Measurements from ENCODE around the gene ACCS. TPM values are rescaled to one million over a fixed set of nuclear protein-coding genes. Genes with fewer than 3 reads are reported as not detected.

ACCS gene
- total RNA-seq, 1 experiment from 2014 or later: 7.5 TPM

GRCh38 chr11:44078794-44079193 is 12.7 kb downstream of the ACCS start:
- Mint-ChIP-seq H3K4me1 (peaks cover 22 to 24% of the 10 kb centered on the region in 2 experiments), H3K36me3 (ENCODE audit: insufficient read depth in 1 of 3, low read depth in 3 of 3) (peaks cover 0 to 5% (median 1%) of the 10 kb centered on the region in 3 experiments; a peak in 4 of 7 replicates), H3K27ac (no peak overlapping the region; a peak in 1 of 7 replicates), H3K4me3 (no peak overlapping the region), H3K27me3 (ENCODE audit: low read depth) (no peaks in the 10 kb centered on the region; the same call in 1 of the 2 replicates), H3K9me3 (no peaks in the 10 kb centered on the region)
- Histone ChIP-seq H2AK5ac (ENCODE audit: insufficient read length, low read length) (no peak overlapping the region), H3K79me2 (ENCODE audit: insufficient read depth, low read length) (no peaks in the 10 kb centered on the region), H4K5ac (ENCODE audit: insufficient read length, low read depth, low read length) (no peak overlapping the region), H4K20me1 (ENCODE audit: control insufficient read depth, insufficient read depth, insufficient read length) (no peaks in the 10 kb centered on the region), H3K27ac (ENCODE audit: insufficient read length, low read depth, low read length) (no peak overlapping the region), H3K4me1 (ENCODE audit: insufficient read depth, low read length) (no peaks in the 10 kb centered on the region), H3K27me3 (ENCODE audit: insufficient read depth, low read length) (no peaks in the 10 kb centered on the region), H2BK12ac (ENCODE audit: insufficient read length, low read depth, low read length) (no peak overlapping the region), H3K9me3 (ENCODE audit: control insufficient read depth, low read depth, low read length) (no peaks in the 10 kb centered on the region), H3K23ac (ENCODE audit: insufficient read length, low read depth, low read length) (no peak overlapping the region), H3K4me2 (ENCODE audit: insufficient read depth, insufficient read length, low read length) (no peak overlapping the region), H3K9ac (ENCODE audit: extremely low read depth, insufficient read length, low read length) (no peak overlapping the region), H2BK20ac (ENCODE audit: low read depth, low read length, poor library complexity, severe bottlenecking) (no peak overlapping the region), H3K4ac (ENCODE audit: low read depth, low read length) (no peak overlapping the region), H3K56ac (ENCODE audit: insufficient read length, low read depth, low read length) (no peak overlapping the region), H2AFZ (ENCODE audit: low read length) (no peak overlapping the region), H4K8ac (replicated peaks; ENCODE audit: insufficient read length, low read depth, low read length) (no peak overlapping the region), H3K14ac (ENCODE audit: insufficient read depth, low read length) (no peak overlapping the region), H2BK5ac (ENCODE audit: insufficient read length, low read length) (no peak overlapping the region), H3T11ph (ENCODE audit: low read length) (no peak overlapping the region), H3K23me2 (ENCODE audit: insufficient read length, low read depth, low read length, poor library complexity, severe bottlenecking) (no peaks in the 10 kb centered on the region), H2BK15ac (ENCODE audit: low read depth, low read length) (no peak overlapping the region), H3K79me1 (ENCODE audit: insufficient read depth, low read depth, low read length, poor library complexity, severe bottlenecking) (no peaks in the 10 kb centered on the region), H4K91ac (ENCODE audit: insufficient read length, low read depth, low read length) (no peak overlapping the region), H2BK120ac (ENCODE audit: low read depth, low read length, poor library complexity, severe bottlenecking) (no peak overlapping the region), H3K18ac (ENCODE audit: insufficient read length, low read depth, low read length) (no peak overlapping the region)
- DNase-seq: no peak
- no CpG with 5 or more reads among the region's 5 CpGs for WGBS (ENCODE audit: extremely low coverage, insufficient read length, low lambda C conversion rate)
- TF ChIP-seq CTCF (conservative IDR thresholded peaks at IDR 0.05): no peak

Measured in H9 (cell line).